Neuronal stem cell (in vitro differentiated cells): ENCODE results near the gene IL23R. TPM values are rescaled to one million over a fixed set of nuclear protein-coding genes. Genes with fewer than 3 reads are reported as not detected.
A peak's percentile ranks its signal among the peaks of the same experiment; 100 is the strongest.

Experiments used
- DNase-seq: peaks from one replicate; pipeline ENCODE4 v3.0.0-alpha.2; 2013; ENCODE audit warnings: low spot score
- H2AFZ ChIP-seq: one replicate; pipeline ENCODE4 v1.6.1; 2013; ENCODE audit warnings: mild to moderate bottlenecking, low read length, inconsistent platforms
- H2AK5ac ChIP-seq: 2 replicates; pipeline ENCODE4 v1.6.1; 2013; ENCODE audit warnings: low read depth, mild to moderate bottlenecking, inconsistent platforms, low read length, moderate library complexity, mixed read lengths
- H2BK120ac ChIP-seq: 2 replicates; pipeline ENCODE4 v1.6.1; 2013; ENCODE audit warnings: low read depth, mild to moderate bottlenecking, inconsistent platforms, low read length, moderate library complexity, mixed read lengths
- H2BK12ac ChIP-seq: one replicate; pipeline ENCODE4 v1.6.1; 2013; ENCODE audit warnings: low read length, inconsistent platforms
- H2BK15ac ChIP-seq: 2 replicates; pipeline ENCODE4 v1.6.1; 2013; ENCODE audit warnings: mild to moderate bottlenecking, low read length, inconsistent platforms, mixed read lengths
- H2BK5ac ChIP-seq: one replicate; pipeline ENCODE4 v1.6.1; 2013; ENCODE audit warnings: inconsistent platforms, mild to moderate bottlenecking, low read length, moderate library complexity
- H3K14ac ChIP-seq: one replicate; pipeline ENCODE4 v1.6.1; 2013; ENCODE audit warnings: low read length, inconsistent platforms
- H3K18ac ChIP-seq: 2 replicates; pipeline ENCODE4 v1.6.1; 2013; ENCODE audit warnings: low read length, inconsistent platforms
- H3K23ac ChIP-seq: 2 replicates; pipeline ENCODE4 v1.6.1; 2013; ENCODE audit warnings: low read depth, mild to moderate bottlenecking, mixed read lengths, low read length, inconsistent platforms; ENCODE audit not compliant: poor library complexity
- H3K27ac ChIP-seq: replicated peaks from 3 replicates; pipeline ENCODE4 v1.5.1; 2013; ENCODE audit warnings: low read length, inconsistent platforms
- H3K27me3 ChIP-seq, 3 experiments: 2 replicates each; pipeline ENCODE4 v1.6.1; 2013; ENCODE audit warnings: low read length in 3 of 3, mild to moderate bottlenecking in 2 of 3, inconsistent platforms in 1 of 3, low read depth in 1 of 3, mixed read lengths in 1 of 3, moderate library complexity in 1 of 3; ENCODE audit not compliant: control insufficient read depth in 3 of 3, insufficient read depth in 3 of 3
- H3K36me3 ChIP-seq, 2 donors: replicated peaks in 1 of 2; 2 replicates each; pipeline ENCODE4 v1.6.1; 2013; ENCODE audit warnings: low read length in 2 of 2; ENCODE audit not compliant: control insufficient read depth in 2 of 2, insufficient read depth in 2 of 2
- H3K4ac ChIP-seq: 2 replicates; pipeline ENCODE4 v1.6.1; 2013; ENCODE audit warnings: inconsistent platforms, mild to moderate bottlenecking, low read length, moderate library complexity
- H3K4me1 ChIP-seq, 2 donors: 1 replicate in 1 of 2; 2 replicates in 1 of 2; pipeline ENCODE4 v1.6.1; 2013; ENCODE audit warnings: low read length in 2 of 2, low read depth in 1 of 2; ENCODE audit not compliant: control insufficient read depth in 2 of 2, insufficient read depth in 1 of 2
- H3K4me2 ChIP-seq: one replicate; pipeline ENCODE4 v1.6.1; 2013; ENCODE audit warnings: mild to moderate bottlenecking, low read length, inconsistent platforms; ENCODE audit not compliant: insufficient read depth, poor library complexity, severe bottlenecking
- H3K4me3 ChIP-seq, 2 donors: 2 replicates each; pipeline ENCODE4 v1.5.1; 2013; ENCODE audit warnings: low read length in 2 of 2, mild to moderate bottlenecking in 2 of 2, inconsistent platforms in 1 of 2, moderate library complexity in 1 of 2
- H3K79me1 ChIP-seq: one replicate; pipeline ENCODE4 v1.6.1; 2013; ENCODE audit warnings: low read depth, mild to moderate bottlenecking, inconsistent platforms, low read length, moderate library complexity
- H3K9ac ChIP-seq: one replicate; pipeline ENCODE4 v1.6.1; 2013; ENCODE audit warnings: mild to moderate bottlenecking, low read depth, low read length, inconsistent platforms; ENCODE audit not compliant: poor library complexity
- H3K9me3 ChIP-seq, 2 donors: replicated peaks in 1 of 2; 2 replicates each; pipeline versions ENCODE3 to v1.6.1; 2013; ENCODE audit warnings: low read length in 2 of 2, mild to moderate bottlenecking in 2 of 2, inconsistent platforms in 1 of 2, low read depth in 1 of 2, mixed read lengths in 1 of 2, moderate library complexity in 1 of 2; ENCODE audit not compliant: control insufficient read depth in 2 of 2, insufficient read depth in 1 of 2
- H4K8ac ChIP-seq: one replicate; pipeline ENCODE4 v1.6.1; 2013; ENCODE audit warnings: low read depth, mild to moderate bottlenecking, inconsistent platforms, low read length, moderate library complexity
- H4K91ac ChIP-seq: one replicate; pipeline ENCODE4 v1.6.1; 2013; ENCODE audit warnings: low read length, low read depth, mild to moderate bottlenecking, inconsistent platforms; ENCODE audit not compliant: poor library complexity
- WGBS, 2 donors: extraction: QIAGEN DNeasy Blood & Tissue Kit; methylation state at CpG; one replicate each; pipeline ENCODE4 v1.1.7; 2013; ENCODE audit warnings: missing lambda C conversion rate in 2 of 2, mixed read lengths in 1 of 2; ENCODE audit not compliant: insufficient read length in 2 of 2, insufficient replicate concordance in 1 of 2; ENCODE audit errors: extremely low coverage in 2 of 2; 5-methylcytosine and 5-hydroxymethylcytosine counted together
- small RNA-seq: library from polyadenylated mRNA; stranded (forward); fragments of <200 nt; extraction: miRNeasy Mini kit (QIAGEN cat#:217004); gene quantifications from one replicate; pipeline ENCODE3, GENCODE V24; 2013; ENCODE audit not compliant: insufficient read depth

Gene IL23R

DNA sequence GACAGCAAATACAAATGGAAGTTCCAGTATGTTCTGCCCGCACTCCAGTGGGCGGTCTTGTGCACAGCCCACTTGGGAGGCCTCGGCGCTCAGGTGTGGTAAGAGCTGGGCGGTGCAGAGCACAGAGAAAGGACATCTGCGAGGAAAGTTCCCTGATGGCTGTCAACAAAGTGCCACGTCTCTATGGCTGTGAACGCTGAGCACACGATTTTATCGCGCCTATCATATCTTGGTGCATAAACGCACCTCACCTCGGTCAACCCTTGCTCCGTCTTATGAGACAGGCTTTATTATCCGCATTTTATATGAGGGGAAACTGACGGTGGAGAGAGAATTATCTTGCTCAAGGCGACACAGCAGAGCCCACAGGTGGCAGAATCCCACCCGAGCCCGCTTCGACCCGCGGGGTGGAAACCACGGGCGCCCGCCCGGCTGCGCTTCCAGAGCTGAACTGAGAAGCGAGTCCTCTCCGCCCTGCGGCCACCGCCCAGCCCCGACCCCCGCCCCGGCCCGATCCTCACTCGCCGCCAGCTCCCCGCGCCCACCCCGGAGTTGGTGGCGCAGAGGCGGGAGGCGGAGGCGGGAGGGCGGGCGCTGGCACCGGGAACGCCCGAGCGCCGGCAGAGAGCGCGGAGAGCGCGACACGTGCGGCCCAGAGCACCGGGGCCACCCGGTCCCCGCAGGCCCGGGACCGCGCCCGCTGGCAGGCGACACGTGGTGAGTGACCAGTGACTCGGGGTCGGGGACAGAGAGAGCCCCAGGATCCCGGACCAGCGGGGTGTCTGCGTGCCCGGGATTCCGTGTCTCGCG lies 141.2 kb downstream of the IL23R start, which contains the start of gene IL12RB2:
Gene IL12RB2 (plus strand): TSS at position 623 of the 810 bp plus-strand sequence. CDS start 12,496 bp downstream, outside the sequence.
- Histone ChIP-seq H3K9me3 (no peaks in the 10 kb centered on the region), H4K91ac (no peak within 1 kb of the TSS), H3K18ac (peak within 1 kb of the TSS; percentile 78), H3K4me1 (peaks cover 0 to 3% of the 10 kb centered on the region in 2 donors), H2AK5ac (no peak within 1 kb of the TSS), H2BK5ac (no peak within 1 kb of the TSS), H3K9ac (peak within 1 kb of the TSS; percentile 80), H4K8ac (no peak within 1 kb of the TSS), H3K27me3 (peaks cover 3 to 76% (median 13%) of the 10 kb centered on the region in 3 experiments), H3K4me2 (peak within 1 kb of the TSS; percentile 66), H3K23ac (no peak within 1 kb of the TSS), H3K4me3 (peak within 1 kb of the TSS; percentile 25 to 73), H2BK120ac (no peak within 1 kb of the TSS), H2BK12ac (no peak within 1 kb of the TSS), H3K79me1 (no peaks in the 10 kb centered on the region), H3K27ac (no peak within 1 kb of the TSS), H3K36me3 (no peaks in the 10 kb centered on the region), H3K4ac (no peak within 1 kb of the TSS), H2BK15ac (no peak within 1 kb of the TSS), H2AFZ (peak within 1 kb of the TSS; percentile 81), H3K14ac (no peak within 1 kb of the TSS)
- peak; percentile 33 for DNase-seq
- no CpG with 5 or more reads among the region's 75 CpGs for WGBS, 2 donors

DNA sequence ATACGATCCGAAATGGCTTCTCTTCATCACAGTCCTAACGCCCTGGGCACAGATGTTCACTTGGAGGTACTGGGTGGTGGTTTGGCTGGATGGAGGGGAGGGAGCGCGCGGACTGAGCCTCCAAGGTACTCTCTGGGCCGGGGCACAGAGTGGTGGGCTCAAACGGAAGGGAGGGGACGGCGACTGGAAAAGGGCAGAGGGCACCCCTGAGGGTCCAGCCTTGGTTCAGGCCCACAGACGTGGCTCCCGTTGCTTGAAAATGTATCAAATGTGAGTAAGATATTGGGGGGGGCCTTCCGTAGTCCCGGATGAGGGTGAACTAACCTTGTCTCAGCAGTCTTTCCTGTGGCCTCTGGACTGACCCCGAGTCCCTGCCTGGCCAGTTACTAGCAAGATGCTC lies 141.9 kb downstream of the IL23R start:
- Histone ChIP-seq H3K4me2 (peak overlapping the region; percentile 66), H3K9me3 (no peaks in the 10 kb centered on the region), H3K27ac (no peak overlapping the region), H3K36me3 (no peaks in the 10 kb centered on the region), H3K4ac (no peak overlapping the region), H3K14ac (no peak overlapping the region), H2BK15ac (no peak overlapping the region), H3K4me3 (no peak overlapping the region), H3K79me1 (no peaks in the 10 kb centered on the region), H2BK12ac (no peak overlapping the region), H2BK5ac (no peak overlapping the region), H3K23ac (no peak overlapping the region), H2BK120ac (no peak overlapping the region), H3K9ac (no peak overlapping the region), H4K8ac (no peak overlapping the region), H3K18ac (no peak overlapping the region), H2AFZ (peak overlapping the region; percentile 33), H2AK5ac (no peak overlapping the region), H3K4me1 (peaks cover 0 to 3% of the 10 kb centered on the region in 2 donors), H3K27me3 (peaks cover 3 to 75% (median 13%) of the 10 kb centered on the region in 3 experiments), H4K91ac (no peak overlapping the region)
- DNase-seq = no peak
- WGBS, 2 donors = no CpG with 5 or more reads among the region's 15 CpGs

Small RNA genes within 50 kb of the gene (small RNA-seq; reads per million reads assigned to genes)
- not detected for gene RNU4ATAC4P
- not detected for gene RNU6-586P
